OCI-LY1 (cell line): ENCODE results near the gene CACNG4.

Experiments
- CTCF ChIP-seq: fragments of 200-600 bp; sonication (generic), shearing (Covaris generic); IDR thresholded peaks from 2 replicates; pipeline ENCODE4 v1.5.1; 2017; ENCODE audit warnings: mild to moderate bottlenecking, antibody characterized with exemption, low read length, moderate library complexity, mixed read lengths
- EZH2 ChIP-seq: fragments of 200-600 bp; sonication (generic), shearing (Covaris generic); IDR thresholded peaks from 2 replicates; pipeline ENCODE4 v1.8.0; 2017; ENCODE audit warnings: borderline replicate concordance, mixed run types, mild to moderate bottlenecking, antibody characterized with exemption, low read length, moderate library complexity, mixed read lengths

- TF ChIP-seq EZH2 (no peak), CTCF (no peak)
Measured at GRCh38 chr17:66989076-66989475, 24.6 kb downstream of the CACNG4 start.
